ENCODE measurements around the gene SLC1A5.
"Not testable (repeated sequence)": the region's sequence is repeated elsewhere in the genome, so short reads cannot be mapped to it uniquely, and the experiment has no call there.

The SLC1A5 gene

GRCh38 chr19:46798713-46799112 is 10.3 kb upstream of the SLC1A5 start:
- no peak for DNase-seq (ENCODE audit: low read depth)

- DNase-seq (ENCODE audit: low read depth): no peak
These were observed 9.5 kb upstream of the SLC1A5 start for GRCh38 chr19:46797881-46798280.

DNA sequence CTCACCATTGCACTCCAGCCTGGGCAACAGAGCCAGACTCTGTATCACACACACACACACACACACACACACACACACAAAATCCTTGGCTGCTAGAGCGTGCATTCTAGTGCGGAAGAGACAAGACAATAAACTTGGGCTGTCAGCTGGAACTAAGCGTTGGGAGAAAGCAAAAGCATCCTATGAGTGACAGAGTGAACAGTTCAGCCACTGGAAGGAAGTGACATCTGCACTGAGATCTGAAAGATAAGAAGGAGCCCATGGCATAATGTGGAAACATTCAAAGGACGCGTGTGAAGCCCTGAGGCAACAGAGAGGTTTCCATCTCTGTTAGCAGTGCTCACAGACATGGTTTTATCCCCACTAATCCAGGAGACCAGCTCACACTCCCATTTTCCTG is 3.5 kb upstream of the SLC1A5 start:
- DNase-seq (ENCODE audit: low read depth): no peak

DNA sequence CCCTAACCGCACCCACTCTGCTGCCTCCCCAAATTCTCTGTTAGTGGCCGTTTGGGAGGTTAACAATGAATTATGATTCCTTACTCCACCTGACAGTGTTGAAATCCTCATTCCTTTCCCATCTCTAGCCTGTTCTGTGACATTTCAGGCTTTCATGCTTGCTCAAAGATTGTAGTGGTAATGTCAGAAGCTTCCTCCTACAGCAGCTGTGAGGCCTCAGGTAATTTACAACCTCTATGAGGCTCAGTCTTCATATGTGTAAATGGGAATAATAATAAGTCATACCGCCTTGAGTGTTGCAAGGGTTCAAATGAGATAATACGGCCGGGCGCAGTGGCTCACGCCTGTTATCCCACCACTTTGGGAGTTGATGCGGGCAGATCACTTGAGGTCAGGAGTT is 977 bp upstream of the SLC1A5 start:
- no peak for DNase-seq (ENCODE audit: low read depth)

GRCh38 chr19:46788968-46789338 is 559 bp upstream of the SLC1A5 start:
- no peak for DNase-seq (ENCODE audit: low read depth)

- no peak for DNase-seq (ENCODE audit: low read depth)
These were observed 798 bp downstream of the SLC1A5 start for GRCh38 chr19:46787331-46788261.

DNA sequence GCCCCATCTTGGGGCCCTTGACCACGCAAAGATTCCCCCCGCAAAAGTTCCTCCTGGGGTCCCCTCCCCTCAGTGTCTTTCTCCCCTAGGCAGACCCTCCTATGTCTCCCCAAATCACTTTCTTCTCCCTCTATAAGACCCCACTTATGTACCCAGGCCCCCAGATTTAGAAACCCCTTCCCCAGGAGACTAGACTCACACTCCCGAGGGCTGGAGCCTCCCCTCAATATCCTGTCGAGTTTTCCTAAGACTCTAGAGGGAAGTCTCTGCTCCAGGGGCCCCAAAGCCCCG is 1.4 kb downstream of the SLC1A5 start:
- no peak for DNase-seq (ENCODE audit: low read depth)

GRCh38 chr19:46786236-46787039 is 2.0 kb downstream of the SLC1A5 start:
- DNase-seq (ENCODE audit: low read depth): peak; percentile 83

- no peak for DNase-seq (ENCODE audit: low read depth)
These were observed 2.5 kb downstream of the SLC1A5 start for GRCh38 chr19:46785980-46786235.

DNA sequence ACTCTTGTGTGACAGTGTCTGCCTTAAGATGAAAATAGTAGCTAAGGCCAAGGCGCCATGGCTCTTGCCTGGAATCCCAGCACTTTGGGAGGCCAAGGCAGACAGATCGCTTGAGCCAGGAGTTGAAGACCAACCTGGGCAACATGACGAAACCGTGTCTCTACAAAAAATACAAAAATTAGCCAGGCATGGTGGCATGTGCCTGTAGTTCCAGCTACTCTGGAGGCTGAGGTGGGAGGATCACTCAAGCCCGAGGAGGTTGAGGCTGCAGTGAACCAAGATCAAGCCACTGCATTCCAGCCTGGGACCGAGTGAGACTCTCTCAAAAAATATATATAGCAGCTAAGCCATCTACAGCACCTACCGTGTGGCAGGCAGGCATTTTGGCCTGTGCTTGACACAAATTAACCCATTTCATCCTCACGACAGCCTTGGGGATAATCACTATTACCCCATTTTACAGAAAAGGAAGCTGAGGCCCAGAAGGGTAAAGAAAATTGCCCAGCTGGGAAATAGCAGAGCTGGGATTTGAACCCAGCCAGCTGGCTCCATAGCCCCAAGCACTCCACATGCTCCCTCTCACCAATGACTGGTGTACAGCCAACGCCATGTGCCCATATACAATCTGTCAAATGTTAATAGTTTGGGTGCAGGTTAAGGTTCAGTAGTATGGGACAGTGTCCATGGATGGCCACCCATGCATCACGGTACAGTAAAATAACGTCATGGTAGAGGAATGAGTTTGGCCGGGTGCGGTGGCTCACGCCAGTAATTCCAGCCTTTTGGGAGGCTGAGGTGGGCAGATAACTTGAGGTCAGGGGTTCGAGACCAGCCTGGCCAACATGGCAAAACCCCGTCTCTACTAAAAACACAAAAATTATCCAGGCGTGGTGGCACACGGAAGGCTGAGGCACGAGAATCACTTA is 3.1 kb downstream of the SLC1A5 start:
- DNase-seq (ENCODE audit: low read depth): no peak

DNA sequence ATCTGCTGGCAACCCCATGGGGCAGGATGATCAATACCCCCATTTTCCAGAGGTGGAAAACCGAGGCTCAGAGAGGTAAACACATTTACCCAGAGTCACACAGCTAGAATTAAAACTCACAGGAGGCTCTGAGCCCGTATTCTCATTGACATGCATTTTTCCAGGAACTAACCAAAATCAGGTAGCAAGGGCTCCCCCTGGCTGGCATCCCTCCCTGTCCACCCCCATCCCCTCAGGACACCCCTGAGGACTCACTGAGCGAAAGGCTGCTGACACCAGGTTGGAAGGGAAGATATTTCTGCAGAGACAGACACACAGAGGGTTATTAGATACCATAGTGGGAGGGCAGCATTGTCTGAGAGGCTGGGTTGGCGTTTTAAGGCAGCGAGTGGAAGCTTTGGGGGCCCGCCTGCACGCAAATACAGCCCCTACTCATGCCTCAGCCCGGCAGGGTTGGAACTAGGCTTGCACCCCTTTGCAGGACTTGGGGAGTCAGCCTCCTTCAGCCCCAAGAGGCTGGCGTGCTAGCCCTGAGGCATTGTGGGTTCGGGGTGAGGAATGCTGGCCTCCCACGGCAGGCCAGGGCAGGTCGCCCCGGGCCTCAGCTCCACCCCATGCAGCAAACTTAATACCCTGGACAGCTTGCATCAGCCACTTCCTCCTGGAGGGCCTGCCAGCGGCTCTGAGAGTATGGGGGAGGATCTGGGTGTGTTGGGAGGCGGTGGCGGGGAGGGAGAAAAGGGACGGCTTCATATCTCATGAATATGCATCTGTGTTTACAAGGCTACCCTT is 3.9 kb downstream of the SLC1A5 start:
- peak; percentile 39 for DNase-seq (ENCODE audit: low read depth)

DNA sequence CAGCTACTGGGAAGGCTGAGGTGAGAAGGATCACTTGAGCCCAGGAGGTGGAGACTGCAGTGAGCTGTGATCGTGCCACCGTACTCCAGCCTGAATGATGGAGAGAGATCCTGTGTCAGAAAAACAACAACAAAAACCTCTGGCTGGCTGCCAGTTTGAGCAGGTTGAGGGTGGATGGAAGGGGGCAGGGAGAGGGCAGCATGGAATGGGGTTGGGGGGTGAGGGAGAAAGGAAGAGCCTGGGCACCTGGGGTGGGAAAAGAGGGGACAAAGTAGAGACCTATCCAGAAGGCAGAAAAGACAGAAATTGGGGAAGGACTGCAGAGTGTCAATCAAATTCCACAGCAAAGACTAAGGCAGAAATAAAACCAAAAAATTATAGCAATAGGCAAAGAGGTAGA is 4.7 kb downstream of the SLC1A5 start:
- DNase-seq (ENCODE audit: low read depth): no peak

DNA sequence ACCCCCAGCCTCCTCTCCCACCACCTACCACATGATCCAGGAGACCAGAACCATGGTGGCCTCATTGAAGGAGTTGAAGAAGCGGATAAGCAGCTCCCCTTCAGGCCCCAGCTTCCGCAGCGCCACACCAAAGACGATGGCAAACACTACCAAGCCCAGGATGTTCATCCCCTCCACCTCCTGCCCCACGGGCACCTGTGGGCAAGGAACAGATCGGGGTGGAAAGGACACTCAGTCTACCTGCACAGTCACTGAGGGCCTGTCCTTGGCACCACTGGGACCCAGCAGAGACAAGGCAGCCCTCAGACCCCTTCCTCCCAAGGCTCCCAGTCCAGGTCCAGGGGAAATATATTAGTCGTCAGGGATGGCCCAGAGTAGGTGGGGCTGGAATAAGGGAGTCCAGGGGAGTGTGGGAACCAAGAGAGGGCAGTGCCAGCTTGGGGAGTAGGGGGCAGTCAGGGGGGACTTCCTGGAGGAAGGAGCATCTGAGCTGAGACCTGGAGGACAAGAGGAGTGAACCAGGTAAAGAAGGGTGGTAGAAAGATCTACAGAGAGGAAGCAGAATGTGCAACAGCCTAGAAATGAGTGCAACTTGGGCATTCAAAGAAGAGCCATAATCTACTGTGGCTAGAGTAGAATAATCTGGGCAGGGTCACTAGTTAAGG is 5.9 kb downstream of the SLC1A5 start:
- DNase-seq (ENCODE audit: low read depth): no peak

DNA sequence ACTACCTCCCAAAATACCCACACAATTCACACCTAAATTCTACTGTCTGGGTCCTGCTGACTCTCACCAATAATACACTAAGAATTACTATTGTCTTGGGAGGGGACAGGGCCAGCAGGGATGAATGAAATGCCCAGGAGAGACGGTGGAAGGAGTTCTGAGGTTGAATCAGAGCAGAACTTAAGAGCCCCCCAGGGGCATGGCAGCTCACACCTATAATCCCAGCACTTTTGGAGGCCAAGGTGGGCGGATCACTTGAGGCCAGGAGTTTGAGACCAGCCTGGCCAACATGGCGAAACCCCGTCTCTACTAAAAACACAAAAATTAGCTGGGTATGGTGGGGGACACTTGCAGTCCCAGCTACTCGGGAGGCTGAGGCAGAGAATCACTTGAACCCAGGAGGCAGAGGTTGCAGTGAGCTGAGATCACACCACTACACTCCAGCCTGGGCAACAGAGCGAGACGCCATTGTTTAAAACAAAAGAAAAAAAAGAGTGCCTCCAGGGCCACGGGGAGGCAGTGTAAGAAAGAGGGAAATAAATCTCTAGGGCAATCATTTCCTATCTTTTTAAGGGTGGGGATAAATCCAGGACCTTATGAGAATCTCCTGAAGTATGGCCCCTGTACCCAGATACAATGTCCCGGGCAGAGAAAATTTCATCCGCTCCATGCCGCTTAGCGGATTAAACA is 10.3 kb downstream of the SLC1A5 start:
- DNase-seq (ENCODE audit: low read depth): not testable (repeated sequence)

- DNase-seq (ENCODE audit: low read depth): no peak
These were observed 11.2 kb downstream of the SLC1A5 start for GRCh38 chr19:46776927-46777911.

- no peak for DNase-seq (ENCODE audit: low read depth)
These were observed 12.6 kb downstream of the SLC1A5 start for GRCh38 chr19:46775642-46776258.

- DNase-seq (ENCODE audit: low read depth): no peak
These were observed 15.4 kb downstream of the SLC1A5 start for GRCh38 chr19:46773018-46773399.

GRCh38 chr19:46772170-46773017 is 16.0 kb downstream of the SLC1A5 start:
- DNase-seq (ENCODE audit: low read depth): no peak

All from activated T-cell treated with anti-CD3 and anti-CD28 coated beads for 24 hours (primary cell).